HepG2 (cell line): Measurements from ENCODE around the gene MARF1. TPM values are rescaled to one million over a fixed set of nuclear protein-coding genes. Genes with fewer than 3 reads are reported as not detected.

ENCODE experiments used
- ATF7-NPFF ChIP-seq: sonication (generic); formaldehyde crosslinking; IDR thresholded peaks from 2 replicates; pipeline ENCODE4 v1.8.1; 2023; ENCODE audit warnings: mild to moderate bottlenecking, low read depth, missing genetic modification reagents, moderate library complexity
- DMTF1 ChIP-seq: sonication (generic); formaldehyde crosslinking; IDR thresholded peaks from 2 replicates; pipeline ENCODE4 v1.4.0; 2020; ENCODE audit warnings: mild to moderate bottlenecking, missing genetic modification reagents
- EED ChIP-seq: sonication (generic); formaldehyde crosslinking; IDR thresholded peaks from 2 replicates; pipeline ENCODE4 v1.5.0; 2020; ENCODE audit warnings: mild to moderate bottlenecking, missing genetic modification reagents
- FOXC1 ChIP-seq: sonication (generic); formaldehyde crosslinking; IDR thresholded peaks from 2 replicates; pipeline ENCODE4 v1.8.0; 2022; ENCODE audit warnings: mild to moderate bottlenecking, missing genetic modification reagents, borderline replicate concordance
- FOXK2 ChIP-seq: fragments of 450-650 bp; IDR thresholded peaks from 2 replicates; pipeline ENCODE4 v1.6.1; 2016
- GATAD1 ChIP-seq: IDR thresholded peaks from 2 replicates; pipeline ENCODE4 v1.6.1; 2016; ENCODE audit warnings: missing genetic modification reagents, missing compliant biosample characterization
- GFI1 ChIP-seq: sonication (generic); formaldehyde crosslinking; IDR thresholded peaks from 2 replicates; pipeline ENCODE4 v1.5.0; 2020; ENCODE audit warnings: missing genetic modification reagents, mild to moderate bottlenecking, borderline replicate concordance
- HMGXB4 ChIP-seq, 2 experiments: sonication (generic) in 1 of 2; formaldehyde crosslinking in 1 of 2; IDR thresholded peaks; 2 replicates each; pipeline versions ENCODE4 v1.4.0 to v1.6.1; 2018 to 2020; ENCODE audit warnings: missing genetic modification reagents in 2 of 2, borderline replicate concordance in 1 of 2, low read depth in 1 of 2, mild to moderate bottlenecking in 1 of 2, missing biosample characterization in 1 of 2
- KDM5A ChIP-seq: fragments of 200-600 bp; sonication (generic); IDR thresholded peaks from 2 replicates; pipeline ENCODE4 v1.7.0; 2018; ENCODE audit warnings: antibody characterized with exemption, mild to moderate bottlenecking, low read length, borderline replicate concordance
- KMT2A ChIP-seq: sonication (generic); formaldehyde crosslinking; IDR thresholded peaks from 2 replicates; pipeline ENCODE4 v1.4.0; 2020; ENCODE audit warnings: missing genetic modification reagents
- MAZ ChIP-seq, 2 experiments: sonication (generic) in 1 of 2; formaldehyde crosslinking in 1 of 2; IDR thresholded peaks; 2 replicates each; pipeline versions ENCODE4 v1.5.0 to v1.6.1; 2012 to 2020; ENCODE audit warnings: low read depth in 2 of 2, mild to moderate bottlenecking in 2 of 2, borderline replicate concordance in 1 of 2, improper control_type of control experiment in 1 of 2, low read length in 1 of 2, missing genetic modification reagents in 1 of 2, moderate library complexity in 1 of 2
- MBD4 ChIP-seq: IDR thresholded peaks from 2 replicates; pipeline ENCODE4 v1.6.1; 2012; ENCODE audit warnings: low read length, inconsistent platforms, borderline replicate concordance
- RAD21 ChIP-seq: fragments of 450-650 bp; formaldehyde crosslinking; IDR thresholded peaks from 2 replicates; pipeline ENCODE4 v1.5.0; 2020; ENCODE audit warnings: mild to moderate bottlenecking
- RARG ChIP-seq: sonication (generic); formaldehyde crosslinking; IDR thresholded peaks from 2 replicates; pipeline ENCODE4 v1.4.0; 2020; ENCODE audit warnings: low read depth, mild to moderate bottlenecking, missing genetic modification reagents
- SATB2 ChIP-seq: sonication (generic); formaldehyde crosslinking; IDR thresholded peaks from 2 replicates; pipeline ENCODE4 v1.5.0; 2020; ENCODE audit warnings: missing genetic modification reagents
- SOX6 ChIP-seq, 2 experiments: fragments of 450-650 bp in 1 of 2; sonication (generic) in 1 of 2; formaldehyde crosslinking in 1 of 2; IDR thresholded peaks; 2 replicates each; pipeline versions ENCODE4 v1.4.0 to v1.6.1; 2017 to 2020; ENCODE audit warnings: antibody characterized with exemption in 1 of 2, mild to moderate bottlenecking in 1 of 2, missing genetic modification reagents in 1 of 2
- ZBTB14 ChIP-seq: sonication (generic); formaldehyde crosslinking; IDR thresholded peaks from 2 replicates; pipeline ENCODE4 v1.4.0; 2020; ENCODE audit warnings: missing genetic modification reagents
- ZBTB42 ChIP-seq: sonication (generic); formaldehyde crosslinking; IDR thresholded peaks from 2 replicates; pipeline ENCODE4 v1.5.0; 2020; ENCODE audit warnings: mild to moderate bottlenecking, missing genetic modification reagents
- ZEB1 ChIP-seq: IDR thresholded peaks from 2 replicates; pipeline ENCODE4 v1.6.1; 2012; ENCODE audit warnings: mild to moderate bottlenecking, low read depth, inconsistent platforms; ENCODE audit not compliant: insufficient replicate concordance
- ZFY ChIP-seq: sonication (generic); formaldehyde crosslinking; IDR thresholded peaks from 2 replicates; pipeline ENCODE4 v1.4.0; 2020; ENCODE audit warnings: missing genetic modification reagents
- ZNF343 ChIP-seq: sonication (generic); formaldehyde crosslinking; IDR thresholded peaks from 2 replicates; pipeline ENCODE4 v1.4.0; 2020; ENCODE audit warnings: mild to moderate bottlenecking, missing genetic modification reagents
- ZNF350 ChIP-seq: sonication (generic); formaldehyde crosslinking; IDR thresholded peaks from 2 replicates; pipeline ENCODE4 v1.4.0; 2020; ENCODE audit warnings: mild to moderate bottlenecking, low read depth, missing genetic modification reagents, borderline replicate concordance
- ZNF451 ChIP-seq: sonication (generic); formaldehyde crosslinking; IDR thresholded peaks from 2 replicates; pipeline ENCODE4 v1.5.0; 2020; ENCODE audit warnings: mild to moderate bottlenecking, missing genetic modification reagents
- ZNF543 ChIP-seq: sonication (generic); formaldehyde crosslinking; IDR thresholded peaks from 2 replicates; pipeline ENCODE4 v1.4.0; 2020; ENCODE audit warnings: mild to moderate bottlenecking, missing genetic modification reagents
- ZSCAN9 ChIP-seq: IDR thresholded peaks from 2 replicates; pipeline ENCODE4 v1.6.1; 2016; ENCODE audit warnings: borderline replicate concordance
- ZZZ3 ChIP-seq: sonication (generic); formaldehyde crosslinking; IDR thresholded peaks from 2 replicates; pipeline ENCODE4 v1.4.0; 2020; ENCODE audit warnings: missing genetic modification reagents, mild to moderate bottlenecking, borderline replicate concordance
- polyA plus RNA-seq, 8 experiments: library from polyadenylated mRNA; depleted of rRNA in 3 of 8; stranded (reverse) in 7 of 8; unstranded in 1 of 8; fragments of >200 nt; fragmentation: Illumina TruSeq in 4 of 8; extraction: Trizol in 4 of 8; gene quantifications; 2 replicates each; pipeline versions ENCODE4 v1.2.1 to v1.2.3, GENCODE V29; 2011 to 2016; ENCODE audit warnings: low read depth in 4 of 8, missing spikeins in 1 of 8, mixed read lengths in 1 of 8; ENCODE audit not compliant: insufficient read depth in 1 of 8
- total RNA-seq, 5 experiments: library from RNA; depleted of rRNA; stranded (reverse); fragments of >200 nt; fragmentation: Illumina TruSeq; extraction: Trizol; gene quantifications; 2 replicates each; pipeline ENCODE4 v1.2.3, GENCODE V29; 2016; ENCODE audit warnings: low read depth in 1 of 5

MARF1 gene
- total and polyA plus RNA-seq, 2 of the 13 experiments (the other 11 are each of a cell fraction or from before 2014, with no cell fraction given), result 8.7 to 20.7 TPM

- no peak for TF ChIP-seq RAD21
- no peak for TF ChIP-seq ZBTB14 (CRISPR knock-in tag)
- TF ChIP-seq FOXK2, result no peak
- TF ChIP-seq MAZ (IDR thresholded peaks at IDR 0.05; ENCODE audit: borderline replicate concordance, low read depth, low read length), result no peak
- TF ChIP-seq MAZ (CRISPR knock-in tag; IDR thresholded peaks at IDR 0.05; ENCODE audit: low read depth), result no peak
- peak; percentile 18 to 31; a peak in 1 of 4 replicates for TF ChIP-seq HMGXB4 (CRISPR knock-in tag; IDR thresholded peaks at IDR 0.05; ENCODE audit: borderline replicate concordance in 1 of 2, low read depth in 1 of 2)
- peak; percentile 56 for TF ChIP-seq FOXC1 (CRISPR knock-in tag)
- 0 out of 2 replicates have a peak, but pooled peaks have one; percentile 75 for TF ChIP-seq RARG
- TF ChIP-seq KDM5A, result no peak
- no peak for TF ChIP-seq ZEB1
- no peak for TF ChIP-seq KMT2A (CRISPR knock-in tag)
- TF ChIP-seq MBD4, result no peak
- TF ChIP-seq ZZZ3 (CRISPR knock-in tag), result no peak
- TF ChIP-seq DMTF1 (CRISPR knock-in tag), result no peak; the same call in 1 of the 2 replicates
- no peak for TF ChIP-seq ATF7-NPFF (CRISPR knock-in tag)
- TF ChIP-seq EED (CRISPR knock-in tag), result no peak
- no peak for TF ChIP-seq GATAD1 (CRISPR knock-in tag)
- peak; percentile 25; the same call in 1 of the 2 replicates for TF ChIP-seq ZNF543
- TF ChIP-seq ZSCAN9 (CRISPR knock-in tag), result no peak
- no peak for TF ChIP-seq ZNF343 (CRISPR knock-in tag)
- no peak for TF ChIP-seq SATB2 (CRISPR knock-in tag)
- TF ChIP-seq SOX6 (IDR thresholded peaks at IDR 0.05), result no peak
- no peak for TF ChIP-seq SOX6 (CRISPR knock-in tag; IDR thresholded peaks at IDR 0.05)
- 0 out of 2 replicates have a peak, but pooled peaks have one; percentile 15 for TF ChIP-seq GFI1
- TF ChIP-seq ZFY, result no peak
- TF ChIP-seq ZNF451 (CRISPR knock-in tag), result no peak
- no peak for TF ChIP-seq ZBTB42
- no peak for TF ChIP-seq ZNF350 (CRISPR knock-in tag)
Measured at GRCh38 chr16:15607700-15608396, 35.1 kb downstream of the MARF1 start (continued).
